Posterior vena cava (tissue), 2 donors: ENCODE measurements around the gene DPH1. TPM values are rescaled to one million over a fixed set of nuclear protein-coding genes. Genes with fewer than 3 reads are reported as not detected.

Experiments
- DNase-seq: peaks from one replicate; pipeline ENCODE4 v3.0.0-alpha.2; 2020; ENCODE audit warnings: low spot score
- intact Hi-C, 2 donors: fragments of 100-400 bp; cut with DNase I; formaldehyde crosslinking; loops; one replicate each; pipeline versions ENCODE4 v1.14.1 to v1.14.2; 2022 to 2023
- total RNA-seq, 2 donors: library from RNA; stranded (reverse); fragmentation: NEBNext Ultra II Directional; extraction: Animal tissue kit (Norgen Biotek cat#: 25700); gene quantifications; one replicate each; pipeline ENCODE4 v1.2.1, GENCODE V29; 2021
- donor health status: DM: yes; HTN: yes; CAD: no.
- donor health status: DM: yes; HTN: yes; CAD: no.

Gene DPH1
- total RNA-seq, 2 donors from 2014 or later, result 26.5 to 27.9 TPM

DNA sequence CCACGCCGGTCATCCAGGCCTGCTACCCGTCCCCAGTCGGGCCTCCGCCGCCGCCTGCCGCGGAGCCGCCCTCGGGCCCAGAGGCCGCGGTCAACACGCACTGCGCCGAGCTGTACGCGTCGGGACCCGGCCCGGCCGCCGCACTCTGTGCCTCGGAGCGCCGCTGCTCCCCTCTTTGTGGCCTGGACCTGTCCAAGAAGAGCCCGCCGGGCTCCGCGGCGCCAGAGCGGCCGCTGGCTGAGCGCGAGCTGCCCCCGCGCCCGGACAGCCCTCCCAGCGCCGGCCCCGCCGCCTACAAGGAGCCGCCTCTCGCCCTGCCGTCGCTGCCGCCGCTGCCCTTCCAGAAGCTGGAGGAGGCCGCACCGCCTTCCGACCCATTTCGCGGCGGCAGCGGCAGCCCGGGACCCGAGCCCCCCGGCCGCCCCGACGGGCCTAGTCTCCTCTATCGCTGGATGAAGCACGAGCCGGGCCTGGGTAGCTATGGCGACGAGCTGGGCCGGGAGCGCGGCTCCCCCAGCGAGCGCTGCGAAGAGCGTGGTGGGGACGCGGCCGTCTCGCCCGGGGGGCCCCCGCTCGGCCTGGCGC, 27.3 kb downstream of the DPH1 start:
- intact Hi-C loops, result loop anchor here in 1 of 2 donors (5.0 kb wide), 1 partner anchor 35 kb away; no protein-coding TSS in a partner anchor
- peak; percentile 84 for DNase-seq

DNA sequence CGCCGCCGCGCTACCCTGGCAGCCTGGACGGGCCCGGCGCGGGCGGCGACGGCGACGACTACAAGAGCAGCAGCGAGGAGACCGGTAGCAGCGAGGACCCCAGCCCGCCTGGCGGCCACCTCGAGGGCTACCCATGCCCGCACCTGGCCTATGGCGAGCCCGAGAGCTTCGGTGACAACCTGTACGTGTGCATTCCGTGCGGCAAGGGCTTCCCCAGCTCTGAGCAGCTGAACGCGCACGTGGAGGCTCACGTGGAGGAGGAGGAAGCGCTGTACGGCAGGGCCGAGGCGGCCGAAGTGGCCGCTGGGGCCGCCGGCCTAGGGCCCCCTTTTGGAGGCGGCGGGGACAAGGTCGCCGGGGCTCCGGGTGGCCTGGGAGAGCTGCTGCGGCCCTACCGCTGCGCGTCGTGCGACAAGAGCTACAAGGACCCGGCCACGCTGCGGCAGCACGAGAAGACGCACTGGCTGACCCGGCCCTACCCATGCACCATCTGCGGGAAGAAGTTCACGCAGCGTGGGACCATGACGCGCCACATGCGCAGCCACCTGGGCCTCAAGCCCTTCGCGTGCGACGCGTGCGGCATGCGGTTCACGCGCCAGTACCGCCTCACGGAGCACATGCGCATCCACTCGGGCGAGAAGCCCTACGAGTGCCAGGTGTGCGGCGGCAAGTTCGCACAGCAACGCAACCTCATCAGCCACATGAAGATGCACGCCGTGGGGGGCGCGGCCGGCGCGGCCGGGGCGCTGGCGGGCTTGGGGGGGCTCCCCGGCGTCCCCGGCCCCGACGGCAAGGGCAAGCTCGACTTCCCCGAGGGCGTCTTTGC, 28.0 kb downstream of the DPH1 start:
- DNase-seq, result peak; percentile 83
- intact Hi-C loops, result loop anchor here in 1 of 2 donors (5.0 kb wide), 1 partner anchor 34 kb away; no protein-coding TSS in a partner anchor

- intact Hi-C loops, result loop anchor here in 1 of 2 donors (5.0 kb wide), 1 partner anchor 33 kb away; no protein-coding TSS in a partner anchor
- peak; percentile 97 for DNase-seq
Observed at GRCh38 chr17:2058586-2059546, 28.9 kb downstream of the DPH1 start.

DNA sequence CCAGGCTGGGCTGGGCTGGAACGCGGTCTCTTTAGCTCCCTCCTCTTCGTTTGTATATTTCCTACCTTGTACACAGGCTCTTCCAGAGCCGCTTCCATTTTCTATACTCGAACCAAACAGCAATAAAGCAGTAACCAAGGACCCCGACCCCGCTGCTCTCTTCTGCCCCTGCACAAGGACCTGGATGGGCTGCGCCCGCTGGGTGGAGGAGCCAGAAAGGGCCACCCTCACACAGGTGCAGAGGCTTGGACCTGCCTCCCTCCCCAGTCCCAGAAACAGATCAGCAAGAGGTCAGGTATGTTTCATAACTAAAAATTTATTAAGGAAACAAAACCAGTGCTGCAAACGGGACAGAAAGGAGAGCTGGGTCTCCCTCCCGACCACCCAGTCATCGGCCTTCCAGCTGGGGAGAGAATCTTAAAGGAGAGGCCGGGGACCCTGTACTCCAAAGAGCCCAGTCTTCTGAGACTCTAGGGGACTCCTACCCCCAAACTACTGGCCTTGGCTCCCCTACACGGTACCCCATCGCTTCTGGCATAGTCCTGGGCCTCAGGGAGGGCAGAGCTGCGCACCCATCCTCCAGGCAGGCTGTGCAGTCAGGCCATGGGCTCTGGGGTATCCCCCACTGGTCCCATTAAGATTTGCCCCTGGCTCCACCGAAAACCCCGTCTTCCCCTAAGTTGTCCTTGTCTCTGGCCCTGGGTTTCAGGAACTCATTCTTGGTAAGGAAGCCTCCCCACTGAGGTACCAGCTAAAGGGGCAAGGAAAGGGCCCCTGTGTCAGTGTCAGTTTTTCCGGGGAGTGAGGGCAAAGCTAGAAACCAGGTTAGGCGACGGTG, 29.8 kb downstream of the DPH1 start:
- no peak for DNase-seq
- intact Hi-C loops, result loop anchor here in 1 of 2 donors (5.0 kb wide), 2 partner anchors 33 to 118 kb away; no protein-coding TSS in a partner anchor

DNA sequence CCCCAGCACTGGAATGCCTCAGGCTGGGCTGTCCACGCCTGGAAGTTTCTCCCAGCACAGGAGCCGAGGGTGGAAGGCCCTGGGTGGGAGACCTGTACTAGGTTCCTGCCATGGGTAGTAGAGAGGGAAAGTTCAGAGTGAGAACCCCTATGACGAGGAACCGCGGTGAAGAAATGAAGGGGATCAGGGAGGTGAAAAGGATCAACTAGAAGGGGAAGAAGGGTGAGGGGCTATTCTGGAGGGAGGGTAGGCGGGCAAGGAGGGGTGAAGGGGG, 30.4 kb downstream of the DPH1 start:
- intact Hi-C loops, result loop anchor here in 1 of 2 donors (5.0 kb wide), 1 partner anchor 117 kb away; no protein-coding TSS in a partner anchor
- no peak for DNase-seq

- intact Hi-C loops, result loop anchor here in 1 of 2 donors (5.0 kb wide), 1 partner anchor 116 kb away; no protein-coding TSS in a partner anchor
- DNase-seq, result peak; percentile 87
Observed at GRCh38 chr17:2060681-2061440, 30.9 kb downstream of the DPH1 start.

GRCh38 chr17:2061441-2061958, 31.5 kb downstream of the DPH1 start:
- DNase-seq, result no peak
- intact Hi-C loops, result loop anchor here in 1 of 2 donors (5.0 kb wide), 1 partner anchor 116 kb away; no protein-coding TSS in a partner anchor

- intact Hi-C loops, result loop anchor here in 1 of 2 donors (5.0 kb wide), 1 partner anchor 115 kb away; no protein-coding TSS in a partner anchor
- DNase-seq, result peak; percentile 79
Observed at GRCh38 chr17:2062571-2063183, 32.7 kb downstream of the DPH1 start.

DNA sequence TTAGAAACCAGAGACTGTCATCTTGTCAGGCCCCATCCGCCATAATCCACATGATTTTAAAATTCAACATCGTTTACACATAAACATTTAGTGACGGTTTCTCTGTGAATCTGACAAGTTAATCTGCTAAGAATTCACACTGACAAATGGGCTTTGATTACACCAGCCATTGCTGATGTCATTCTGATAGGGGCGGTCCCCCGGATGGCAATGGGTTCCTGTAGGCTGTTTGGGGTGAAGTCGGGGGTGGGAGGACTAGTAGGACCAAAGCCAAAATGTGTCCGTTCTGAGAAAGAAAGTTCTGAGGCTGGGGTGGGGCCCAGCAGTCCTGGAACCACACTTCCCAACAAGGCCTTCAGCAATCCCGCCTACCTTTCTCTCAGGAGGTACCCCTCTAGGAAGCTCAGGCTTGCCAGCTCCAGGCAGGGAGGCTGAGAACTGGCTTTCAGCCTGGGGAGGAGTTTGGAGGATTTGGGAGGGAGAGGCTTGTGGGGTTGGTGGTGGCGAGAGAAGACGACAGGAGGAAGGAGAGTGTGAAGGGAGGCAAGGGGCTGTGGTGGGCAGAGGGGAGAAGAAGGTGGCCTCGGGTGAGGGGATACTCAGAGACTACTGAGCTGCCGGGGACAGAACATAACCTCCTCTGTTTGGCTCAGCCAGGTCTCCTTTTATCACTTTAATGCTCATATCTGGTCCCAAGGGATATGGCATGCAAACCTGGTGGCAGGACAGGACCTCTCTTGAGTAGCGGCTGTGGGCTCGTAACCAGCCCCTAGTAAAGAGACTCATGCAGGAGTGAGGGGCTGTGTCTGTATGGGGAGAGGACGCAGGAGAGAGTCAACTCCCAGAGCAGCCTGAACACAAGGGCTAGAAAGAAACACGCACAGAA, 33.6 kb downstream of the DPH1 start:
- intact Hi-C loops, result loop anchor here in 1 of 2 donors (5.0 kb wide), 1 partner anchor 114 kb away; no protein-coding TSS in a partner anchor
- no peak for DNase-seq

GRCh38 chr17:2064147-2064489, 34.2 kb downstream of the DPH1 start:
- intact Hi-C loops, result loop anchor here in 1 of 2 donors (5.0 kb wide), 1 partner anchor 113 kb away; no protein-coding TSS in a partner anchor
- no peak for DNase-seq

- intact Hi-C loops, result loop anchor here in 1 of 2 donors (5.0 kb wide), 1 partner anchor 113 kb away; no protein-coding TSS in a partner anchor
- DNase-seq, result no peak
Observed at GRCh38 chr17:2064520-2064971, 34.6 kb downstream of the DPH1 start.

DNA sequence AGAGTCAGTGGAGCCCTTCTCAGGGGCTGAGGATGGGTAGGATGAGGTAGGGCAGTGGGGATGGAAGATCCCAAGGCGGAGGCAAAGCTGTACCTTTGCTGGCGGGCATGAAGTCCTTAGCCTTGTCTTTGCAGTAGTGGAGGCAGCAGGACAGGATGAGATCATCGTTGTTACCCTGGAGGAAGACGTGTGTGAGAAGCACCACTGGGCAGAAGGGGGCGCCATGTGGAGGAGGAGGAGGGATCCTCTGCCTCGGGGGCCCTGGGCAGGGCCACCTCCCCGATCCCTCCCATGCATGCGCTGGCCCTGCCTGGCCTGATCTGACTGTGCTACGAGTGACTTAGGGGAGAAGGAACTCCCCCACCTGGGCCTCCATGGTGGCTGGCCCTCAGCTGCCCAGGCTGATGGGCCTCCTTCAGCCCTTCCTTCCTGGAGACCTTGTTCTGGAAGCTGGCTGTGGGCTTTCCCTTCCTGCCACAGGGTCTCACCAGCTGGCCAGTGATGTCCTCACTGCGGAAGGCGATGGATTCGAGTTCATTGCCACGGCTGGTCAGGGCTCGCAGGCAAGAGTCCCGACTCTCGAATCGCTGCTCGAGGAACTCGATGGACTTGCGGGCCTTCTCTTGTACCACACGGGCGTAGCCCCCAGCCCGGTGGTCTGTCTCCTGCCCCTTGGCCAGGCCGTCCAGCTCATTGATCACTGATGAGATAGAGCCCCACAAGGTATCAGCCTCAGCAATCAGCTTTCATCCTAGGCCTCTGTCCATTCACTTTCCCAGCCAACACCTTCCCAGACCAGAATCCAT, 35.2 kb downstream of the DPH1 start:
- intact Hi-C loops, result loop anchor here in 1 of 2 donors (5.0 kb wide), 1 partner anchor 112 kb away; no protein-coding TSS in a partner anchor
- peak; percentile 90 for DNase-seq

DNA sequence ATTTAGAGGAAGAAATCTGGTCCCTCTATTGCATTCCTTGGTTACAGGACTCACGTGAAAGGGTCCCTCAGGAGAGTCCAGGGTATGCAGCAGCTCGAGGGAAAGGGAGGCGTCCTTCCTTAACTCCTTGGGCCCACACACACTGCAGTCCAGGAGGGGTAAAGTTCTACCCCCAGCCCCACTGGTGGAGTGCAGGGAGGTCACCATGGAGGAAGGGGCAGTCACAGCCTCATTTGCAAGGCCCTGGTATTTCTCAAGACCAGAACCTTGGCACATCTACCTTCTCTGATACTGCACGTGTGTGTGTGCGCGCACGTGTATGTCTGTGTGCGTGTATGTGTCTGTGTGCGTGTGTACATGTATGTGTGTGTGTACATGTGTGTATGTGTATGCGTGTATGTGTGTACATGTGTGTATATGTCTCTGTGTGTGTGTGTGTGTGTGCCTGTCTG, 36.0 kb downstream of the DPH1 start:
- intact Hi-C loops, result no loop called here

DNA sequence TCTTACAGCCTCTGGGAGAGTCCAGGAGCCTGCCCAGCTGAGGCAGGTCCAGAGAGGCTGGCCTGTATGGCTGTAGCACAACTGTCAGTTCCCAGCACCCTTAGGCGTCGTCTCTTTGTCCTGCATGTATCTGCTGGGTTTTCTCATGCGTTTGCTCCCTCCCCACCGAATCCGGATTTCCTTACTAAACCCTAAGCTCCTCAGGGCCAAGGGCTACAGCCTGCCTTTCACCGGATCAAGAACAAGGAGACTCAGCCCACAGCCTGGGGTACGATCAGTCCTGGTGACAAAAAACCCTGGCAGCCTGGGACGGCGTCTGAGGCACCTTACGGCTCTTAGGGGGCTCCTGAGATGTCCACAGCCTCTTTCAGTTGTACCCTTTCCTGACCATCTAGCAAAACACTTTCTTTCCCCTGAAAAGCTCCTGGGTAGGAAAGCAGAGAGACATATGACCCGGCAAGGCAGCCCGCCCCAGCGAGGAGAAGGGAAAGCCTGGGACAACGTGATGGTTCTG, 37.2 kb downstream of the DPH1 start:
- intact Hi-C loops, result no loop called here
- DNase-seq, result no peak

More for the DNA sequence above, 36.0 kb downstream of the DPH1 start:
- no peak for DNase-seq

DNA sequence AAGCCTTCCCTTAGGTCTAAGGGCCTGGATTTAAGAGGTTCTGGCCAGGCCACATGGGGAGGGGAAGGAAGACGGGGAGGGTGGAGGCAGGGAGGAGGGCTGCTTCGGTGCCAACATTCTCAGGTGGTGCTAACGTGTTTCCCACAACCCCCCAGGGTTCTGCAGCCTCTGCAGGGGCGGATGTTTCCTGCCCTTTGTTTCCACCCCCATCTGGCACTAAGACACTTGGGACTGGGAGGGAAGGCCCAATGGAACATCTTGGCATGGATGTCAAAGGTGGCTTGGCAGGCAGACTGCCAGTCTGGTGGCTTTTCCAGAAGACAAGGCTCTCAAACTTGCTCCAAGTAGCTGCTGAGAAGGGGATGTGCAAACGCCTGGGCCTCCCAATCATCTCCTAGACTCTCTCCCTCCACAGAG, 37.7 kb downstream of the DPH1 start:
- DNase-seq, result no peak
- intact Hi-C loops, result no loop called here
